Endodermal cell (in vitro differentiated cells): ENCODE measurements around the gene PNLIP. TPM values are rescaled to one million over a fixed set of nuclear protein-coding genes. Genes with fewer than 3 reads are reported as not detected.

Experiments used
- DNase-seq: peaks from one replicate; pipeline ENCODE4 v3.0.0-alpha.2; 2017
- H3K27ac ChIP-seq: 2 replicates; pipeline ENCODE4 v1.5.1; 2013; ENCODE audit warnings: mild to moderate bottlenecking, low read depth, low read length, moderate library complexity
- H3K27me3 ChIP-seq: 2 replicates; pipeline ENCODE4 v1.6.1; 2013; ENCODE audit warnings: mild to moderate bottlenecking, low read length, moderate library complexity; ENCODE audit not compliant: insufficient read depth, control insufficient read depth, poor library complexity, severe bottlenecking
- H3K36me3 ChIP-seq: 2 replicates; pipeline ENCODE4 v1.7.0; 2013; ENCODE audit warnings: mild to moderate bottlenecking, low read length, moderate library complexity; ENCODE audit not compliant: control insufficient read depth, insufficient read depth
- H3K4me1 ChIP-seq: one replicate; pipeline ENCODE4 v1.7.0; 2013; ENCODE audit warnings: low read length; ENCODE audit not compliant: control insufficient read depth, insufficient read depth
- H3K4me3 ChIP-seq: 2 replicates; pipeline ENCODE4 v1.5.1; 2013; ENCODE audit warnings: mild to moderate bottlenecking, low read length, moderate library complexity
- H3K9ac ChIP-seq: 2 replicates; pipeline ENCODE4 v1.6.1; 2013; ENCODE audit warnings: mild to moderate bottlenecking, low read length, moderate library complexity; ENCODE audit not compliant: poor library complexity, severe bottlenecking; ENCODE audit errors: extremely low read depth
- H3K9me3 ChIP-seq: 2 replicates; pipeline ENCODE4 v1.6.1; 2013; ENCODE audit warnings: mild to moderate bottlenecking, low read length, moderate library complexity; ENCODE audit not compliant: control insufficient read depth
- H3K27ac Mint-ChIP-seq: 2 replicates; pipeline ENCODE4 v1.8.0; 2020; ENCODE audit warnings: mixed read lengths
- H3K27me3 Mint-ChIP-seq: 2 replicates; pipeline ENCODE4 v1.8.0; 2021; ENCODE audit warnings: mild to moderate bottlenecking, mixed read lengths; ENCODE audit not compliant: insufficient read depth
- H3K36me3 Mint-ChIP-seq: 2 replicates; pipeline ENCODE4 v1.8.0; 2020; ENCODE audit warnings: low read depth, mixed read lengths
- H3K4me1 Mint-ChIP-seq: 2 replicates; pipeline ENCODE4 v1.8.0; 2020; ENCODE audit warnings: mixed read lengths
- H3K4me3 Mint-ChIP-seq: 2 replicates; pipeline ENCODE4 v1.8.0; 2020; ENCODE audit warnings: mild to moderate bottlenecking, moderate library complexity, mixed read lengths
- H3K9me3 Mint-ChIP-seq: 2 replicates; pipeline ENCODE4 v1.8.0; 2020; ENCODE audit warnings: mild to moderate bottlenecking, mixed read lengths
- CTCF ChIP-seq: fragments of 200-600 bp; sonication (generic); conservative IDR thresholded peaks from 2 replicates; pipeline ENCODE4 v1.5.0; 2021; ENCODE audit warnings: antibody characterized with exemption, mild to moderate bottlenecking
- WGBS, 2 experiments: methylation state at CpG; one replicate each; pipeline versions ENCODE4 v1.1.5 to v1.1.7; 2013; ENCODE audit warnings: missing lambda C conversion rate in 2 of 2, mixed read lengths in 1 of 2; ENCODE audit not compliant: insufficient coverage in 1 of 2, insufficient read length in 1 of 2; 5-methylcytosine and 5-hydroxymethylcytosine counted together
- total RNA-seq, 2 donors: library from RNA; stranded (reverse); fragmentation: NEBNext Ultra II Directional in 1 of 2; extraction: Animal tissue kit (Norgen Biotek cat#: 25700) in 1 of 2; gene quantifications; 2 replicates in 1 of 2; 3 replicates in 1 of 2; pipeline ENCODE4 v1.2.1, GENCODE V29; 2021

Gene PNLIP
- total RNA-seq, 2 donors from 2014 or later: not detected

GRCh38 chr10:116597543-116597942 lies 51.8 kb downstream of the PNLIP start:
- no peaks in the 10 kb centered on the region for H3K36me3 Mint-ChIP-seq
- WGBS, 2 experiments: 86 to 87% methylated on average over 4 to 5 of the region's 5 CpGs
- Histone ChIP-seq H3K9ac (no peak overlapping the region), H3K27ac (no peak overlapping the region), H3K36me3 (no peaks in the 10 kb centered on the region), H3K4me1 (no peaks in the 10 kb centered on the region), H3K4me3 (no peak overlapping the region), H3K27me3 (no peaks in the 10 kb centered on the region), H3K9me3 (no peaks in the 10 kb centered on the region)
- H3K27me3 Mint-ChIP-seq: no peaks in the 10 kb centered on the region
- no peaks in the 10 kb centered on the region for H3K4me1 Mint-ChIP-seq
- no peak for DNase-seq
- TF ChIP-seq CTCF: no peak
- H3K27ac Mint-ChIP-seq: no peak overlapping the region
- H3K9me3 Mint-ChIP-seq: no peaks in the 10 kb centered on the region
- no peak overlapping the region for H3K4me3 Mint-ChIP-seq

GRCh38 chr10:116598329-116598728 lies 52.6 kb downstream of the PNLIP start:
- Histone ChIP-seq H3K9me3 (no peaks in the 10 kb centered on the region), H3K4me1 (no peaks in the 10 kb centered on the region), H3K4me3 (no peak overlapping the region), H3K36me3 (no peaks in the 10 kb centered on the region), H3K27me3 (no peaks in the 10 kb centered on the region), H3K9ac (no peak overlapping the region), H3K27ac (no peak overlapping the region)
- Mint-ChIP-seq H3K4me1 (no peaks in the 10 kb centered on the region), H3K4me3 (no peak overlapping the region), H3K36me3 (no peaks in the 10 kb centered on the region), H3K9me3 (no peaks in the 10 kb centered on the region), H3K27me3 (no peaks in the 10 kb centered on the region), H3K27ac (no peak overlapping the region)
- DNase-seq: no peak
- no peak for TF ChIP-seq CTCF

- H3K36me3 ChIP-seq: no peaks in the 10 kb centered on the region
- H3K9me3 ChIP-seq: no peaks in the 10 kb centered on the region
- no peak overlapping the region for H3K4me3 ChIP-seq
- WGBS, 2 experiments: 69 to 73% methylated on average over 4 to 5 of the region's 5 CpGs
- H3K27me3 ChIP-seq: no peaks in the 10 kb centered on the region
- H3K27me3 Mint-ChIP-seq: no peaks in the 10 kb centered on the region
- no peak overlapping the region for H3K9ac ChIP-seq
- H3K36me3 Mint-ChIP-seq: no peaks in the 10 kb centered on the region
- H3K9me3 Mint-ChIP-seq: no peaks in the 10 kb centered on the region
- H3K4me1 ChIP-seq: no peaks in the 10 kb centered on the region
- H3K4me3 Mint-ChIP-seq: no peak overlapping the region
- no peak overlapping the region for H3K27ac ChIP-seq
- H3K4me1 Mint-ChIP-seq: no peaks in the 10 kb centered on the region
- H3K27ac Mint-ChIP-seq: no peak overlapping the region
- DNase-seq: no peak
- TF ChIP-seq CTCF: no peak
These were observed 54.3 kb downstream of the PNLIP start for GRCh38 chr10:116599991-116600390.
